Thymus (tissue), 11 donors: ENCODE measurements around the gene HECW1. TPM values are rescaled to one million over a fixed set of nuclear protein-coding genes. Genes with fewer than 3 reads are reported as not detected.
"Not testable (repeated sequence)": the region's sequence is repeated elsewhere in the genome, so short reads cannot be mapped to it uniquely, and the experiment has no call there.

Experiments
- DNase-seq, 9 donors: peaks; one replicate each; pipeline ENCODE4 v3.0.0-alpha.2; 2013; ENCODE audit warnings: low spot score in 9 of 9, low read depth in 6 of 9, missing footprints in 1 of 9
- H3K27ac ChIP-seq, 2 donors: one replicate each; pipeline ENCODE4 v1.5.1; 2013; ENCODE audit warnings: control low read depth in 1 of 2, low read depth in 1 of 2, low read length in 1 of 2, mild to moderate bottlenecking in 1 of 2, moderate library complexity in 1 of 2
- H3K27me3 ChIP-seq, 2 donors: one replicate each; pipeline ENCODE4 v1.5.1; 2013; ENCODE audit warnings: low read length in 1 of 2; ENCODE audit not compliant: control insufficient read depth in 2 of 2, insufficient read depth in 1 of 2
- H3K36me3 ChIP-seq, 2 donors: one replicate each; pipeline ENCODE4 v1.5.1; 2013; ENCODE audit warnings: low read length in 1 of 2, mild to moderate bottlenecking in 1 of 2, moderate library complexity in 1 of 2; ENCODE audit not compliant: control insufficient read depth in 2 of 2, insufficient read depth in 2 of 2
- H3K4me1 ChIP-seq, 2 donors: one replicate each; pipeline ENCODE4 v1.5.1; 2013; ENCODE audit warnings: low read length in 2 of 2; ENCODE audit not compliant: control insufficient read depth in 2 of 2, insufficient read depth in 2 of 2
- H3K4me3 ChIP-seq, 2 donors: one replicate each; pipeline ENCODE4 v1.5.1; 2013; ENCODE audit warnings: low read length in 2 of 2, control low read depth in 1 of 2, mild to moderate bottlenecking in 1 of 2
- H3K9me3 ChIP-seq, 2 donors: one replicate each; pipeline ENCODE4 v1.5.1; 2013; ENCODE audit warnings: low read length in 1 of 2, mild to moderate bottlenecking in 1 of 2; ENCODE audit not compliant: control insufficient read depth in 2 of 2, insufficient read depth in 1 of 2
- WGBS: extraction: QIAGEN DNeasy Blood & Tissue Kit; methylation state at CpG from one replicate; pipeline ENCODE4 v1.1.7; 2013; 5-methylcytosine and 5-hydroxymethylcytosine counted together
- polyA plus RNA-seq: library from polyadenylated mRNA; stranded (reverse); fragments of 200-250 nt; gene quantifications from one replicate; pipeline ENCODE4 v1.2.3, GENCODE V29; 2013
- total RNA-seq: library from RNA; stranded (reverse); fragments of 120-200 nt; gene quantifications from one replicate; pipeline ENCODE4 v1.2.4, GENCODE V29; 2013
- donor health status: healthy.

Gene HECW1
- total and polyA plus RNA-seq, 2 donors = 0.05 to 0.23 TPM

- not testable (repeated sequence) for H3K27ac ChIP-seq, H3K9me3 ChIP-seq, DNase-seq, H3K4me1 ChIP-seq, H3K4me3 ChIP-seq, H3K27me3 ChIP-seq
- 96% methylated on average over 5 of the region's 5 CpGs for WGBS
- peaks cover 13 to 23% of the 10 kb centered on the region in 2 donors for H3K36me3 ChIP-seq
Observed at GRCh38 chr7:43596426-43596825, 484.0 kb downstream of the HECW1 start.

GRCh38 chr7:43600056-43600455 is 487.6 kb downstream of the HECW1 start:
- Histone ChIP-seq H3K36me3 (peaks cover 13 to 32% of the 10 kb centered on the region in 2 donors), H3K27ac (no peak overlapping the region), H3K4me1 (no peaks in the 10 kb centered on the region), H3K9me3 (no peaks in the 10 kb centered on the region), H3K27me3 (no peaks in the 10 kb centered on the region), H3K4me3 (no peak overlapping the region)
- 94% methylated on average over 3 of the region's 3 CpGs for WGBS
- DNase-seq = no peak

GRCh38 chr7:43602256-43602655 is 489.8 kb downstream of the HECW1 start:
- no peak for DNase-seq
- H3K9me3 ChIP-seq = no peaks in the 10 kb centered on the region
- no peak overlapping the region for H3K27ac ChIP-seq
- no peaks in the 10 kb centered on the region for H3K4me1 ChIP-seq
- no peak overlapping the region for H3K4me3 ChIP-seq
- H3K36me3 ChIP-seq = peaks cover 13 to 26% of the 10 kb centered on the region in 2 donors
- 95% methylated on average over 1 of the region's 1 CpG for WGBS
- H3K27me3 ChIP-seq = no peaks in the 10 kb centered on the region

GRCh38 chr7:43604251-43604650 is 491.8 kb downstream of the HECW1 start:
- Histone ChIP-seq H3K4me1 (no peaks in the 10 kb centered on the region), H3K27me3 (no peaks in the 10 kb centered on the region), H3K36me3 (peaks cover 8 to 25% of the 10 kb centered on the region in 2 donors), H3K9me3 (no peaks in the 10 kb centered on the region), H3K27ac (no peak overlapping the region), H3K4me3 (no peak overlapping the region)
- 93% methylated on average over 1 of the region's 1 CpG for WGBS
- DNase-seq = no peak

- Histone ChIP-seq H3K27me3 (no peaks in the 10 kb centered on the region), H3K4me1 (no peaks in the 10 kb centered on the region), H3K27ac (no peak overlapping the region), H3K36me3 (peaks cover 13 to 26% of the 10 kb centered on the region in 2 donors), H3K9me3 (no peaks in the 10 kb centered on the region), H3K4me3 (no peak overlapping the region)
- DNase-seq = no peak
- 95% methylated on average over 2 of the region's 2 CpGs for WGBS
Observed at GRCh38 chr7:43609097-43609496, 496.6 kb downstream of the HECW1 start.

- H3K27ac ChIP-seq = peak overlapping the region in 1 of 2 donors; percentile 31
Observed at GRCh38 chr7:43612128-43612527, 499.7 kb downstream of the HECW1 start.

GRCh38 chr7:43612599-43613589 is 500.4 kb downstream of the HECW1 start:
- 90% methylated on average over 3 of the region's 3 CpGs for WGBS
- no peaks in the 10 kb centered on the region for H3K9me3 ChIP-seq
- H3K27me3 ChIP-seq = no peaks in the 10 kb centered on the region
- DNase-seq = no peak
- H3K27ac ChIP-seq = no peak overlapping the region
- no peak overlapping the region for H3K4me3 ChIP-seq
- H3K4me1 ChIP-seq = no peaks in the 10 kb centered on the region
- H3K36me3 ChIP-seq = peaks cover 13 to 39% of the 10 kb centered on the region in 2 donors

More at GRCh38 chr7:43612128-43612527, 499.7 kb downstream of the HECW1 start:
- Histone ChIP-seq H3K9me3 (no peaks in the 10 kb centered on the region), H3K4me1 (no peaks in the 10 kb centered on the region), H3K27me3 (no peaks in the 10 kb centered on the region), H3K36me3 (peaks cover 13 to 33% of the 10 kb centered on the region in 2 donors), H3K4me3 (no peak overlapping the region)
- no peak for DNase-seq
- 94% methylated on average over 5 of the region's 5 CpGs for WGBS

Other genes with a start within 250 kb of the HECW1 start
- gene C7orf25, start 200.6 kb upstream of the HECW1 start, total RNA-seq = 2.3 TPM
- gene C7orf25, start 200.6 kb upstream of the HECW1 start, polyA plus RNA-seq = 4.1 TPM
- gene PSMA2, start 180.5 kb upstream of the HECW1 start, total RNA-seq = 208 TPM
- 226 TPM for gene PSMA2, start 180.5 kb upstream of the HECW1 start, polyA plus RNA-seq
- 56.5 TPM for gene MRPL32, start 180.3 kb upstream of the HECW1 start, total RNA-seq
- gene MRPL32, start 180.3 kb upstream of the HECW1 start, polyA plus RNA-seq = 97.7 TPM